CD4-positive, alpha-beta T cell treated with Interleukin-6 at 100 ng/mL for 8 hours (primary cell): ENCODE measurements around the gene ACVR2A.

Experiments used
- DNase-seq: peaks from one replicate; pipeline ENCODE4 v3.0.0-alpha.2; 2020; ENCODE audit warnings: mixed read lengths, low spot score

The ACVR2A gene

DNA sequence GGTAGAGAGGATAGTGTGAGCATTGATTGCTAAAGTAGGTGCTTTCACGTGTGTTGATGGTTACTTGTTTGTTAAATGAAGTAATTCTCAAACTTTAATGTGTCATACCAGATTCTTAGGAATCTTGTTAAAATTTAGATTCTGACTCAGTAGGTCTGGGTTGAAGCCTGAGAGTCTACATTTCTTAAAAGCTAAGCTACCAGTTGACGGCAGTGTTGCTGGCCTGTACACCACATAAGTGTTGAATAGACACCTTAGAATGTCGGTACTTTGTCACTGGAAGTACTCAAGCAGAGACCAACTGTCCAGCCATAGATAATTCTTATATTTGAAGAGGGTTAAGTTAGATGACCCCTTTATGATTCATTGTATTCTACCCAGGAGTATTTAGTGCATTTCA lies 79.8 kb downstream of the ACVR2A start:
- DNase-seq = no peak

DNA sequence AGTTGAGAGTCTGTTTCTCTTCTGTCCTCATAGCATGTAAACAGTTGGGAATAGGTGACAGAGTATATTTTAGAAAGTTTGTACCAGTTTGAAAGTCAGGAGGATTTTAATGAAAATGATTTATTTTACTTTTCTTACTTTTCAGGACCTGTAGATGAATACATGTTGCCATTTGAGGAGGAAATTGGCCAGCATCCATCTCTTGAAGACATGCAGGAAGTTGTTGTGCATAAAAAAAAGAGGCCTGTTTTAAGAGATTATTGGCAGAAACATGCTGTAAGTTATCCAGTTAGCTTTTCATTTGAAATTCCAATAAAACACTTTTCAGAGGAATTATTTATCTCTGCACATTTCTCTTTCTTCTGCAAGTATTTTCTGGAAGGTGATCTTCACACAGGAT lies 81.1 kb downstream of the ACVR2A start:
- DNase-seq = no peak

DNA sequence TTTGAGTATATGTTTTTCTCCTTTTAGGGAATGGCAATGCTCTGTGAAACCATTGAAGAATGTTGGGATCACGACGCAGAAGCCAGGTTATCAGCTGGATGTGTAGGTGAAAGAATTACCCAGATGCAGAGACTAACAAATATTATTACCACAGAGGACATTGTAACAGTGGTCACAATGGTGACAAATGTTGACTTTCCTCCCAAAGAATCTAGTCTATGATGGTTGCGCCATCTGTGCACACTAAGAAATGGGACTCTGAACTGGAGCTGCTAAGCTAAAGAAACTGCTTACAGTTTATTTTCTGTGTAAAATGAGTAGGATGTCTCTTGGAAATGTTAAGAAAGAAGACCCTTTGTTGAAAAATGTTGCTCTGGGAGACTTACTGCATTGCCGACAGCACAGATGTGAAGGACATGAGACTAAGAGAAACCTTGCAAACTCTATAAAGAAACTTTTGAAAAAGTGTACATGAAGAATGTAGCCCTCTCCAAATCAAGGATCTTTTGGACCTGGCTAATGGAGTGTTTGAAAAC lies 82.3 kb downstream of the ACVR2A start:
- DNase-seq = no peak

DNA sequence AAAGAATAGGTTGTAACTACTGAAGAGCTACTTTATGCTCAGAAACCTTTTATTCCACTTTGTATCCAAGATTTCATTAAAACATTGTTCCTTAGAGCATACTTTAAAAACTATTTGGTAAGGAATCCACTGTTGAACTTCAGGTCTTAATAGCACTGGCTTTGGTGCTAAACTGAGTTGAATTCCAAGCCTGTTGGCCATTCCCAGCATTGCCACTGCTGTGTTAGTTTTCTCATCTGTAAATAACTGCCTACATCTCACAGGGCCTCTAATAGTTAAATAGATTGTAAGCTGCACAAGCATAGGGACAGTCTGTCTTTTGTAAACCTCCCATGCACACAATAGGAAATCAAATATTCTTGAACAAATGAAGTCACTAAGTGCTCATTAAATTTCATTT lies 89.1 kb downstream of the ACVR2A start:
- DNase-seq = no peak

DNA sequence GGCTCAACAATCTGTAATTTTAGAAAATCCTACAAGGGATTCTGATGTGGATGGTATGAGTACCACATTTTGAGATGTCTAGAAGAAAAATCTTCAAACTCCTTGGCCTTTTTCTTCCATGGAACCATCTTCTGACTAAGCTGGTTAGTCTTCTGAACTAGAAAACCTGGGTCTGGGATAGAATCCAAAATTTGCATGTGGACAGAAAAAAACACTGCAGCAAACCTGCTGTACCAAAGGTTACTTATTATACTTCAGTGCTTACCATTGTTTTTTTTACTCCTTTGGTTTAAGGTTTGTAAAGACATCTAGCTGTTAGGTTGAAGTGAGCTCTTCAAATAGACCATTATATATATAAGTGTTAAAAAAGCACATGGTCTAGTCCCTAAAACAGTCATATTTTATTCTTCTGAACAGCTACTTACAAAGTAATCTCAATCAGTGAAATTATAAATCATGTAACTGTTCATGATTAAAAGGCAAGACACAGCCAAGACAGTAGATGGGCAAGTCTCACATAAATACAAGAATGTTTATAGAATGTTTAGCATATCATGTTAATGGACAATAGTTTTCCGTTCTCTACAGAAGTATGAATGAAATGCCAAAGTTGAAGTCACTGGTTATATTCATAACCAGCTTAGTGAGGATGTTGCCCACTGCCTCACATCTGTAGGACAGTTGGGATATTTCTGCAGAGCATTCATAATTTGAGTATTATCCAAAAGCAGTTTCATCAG lies 90.2 kb downstream of the ACVR2A start:
- no peak for DNase-seq

DNA sequence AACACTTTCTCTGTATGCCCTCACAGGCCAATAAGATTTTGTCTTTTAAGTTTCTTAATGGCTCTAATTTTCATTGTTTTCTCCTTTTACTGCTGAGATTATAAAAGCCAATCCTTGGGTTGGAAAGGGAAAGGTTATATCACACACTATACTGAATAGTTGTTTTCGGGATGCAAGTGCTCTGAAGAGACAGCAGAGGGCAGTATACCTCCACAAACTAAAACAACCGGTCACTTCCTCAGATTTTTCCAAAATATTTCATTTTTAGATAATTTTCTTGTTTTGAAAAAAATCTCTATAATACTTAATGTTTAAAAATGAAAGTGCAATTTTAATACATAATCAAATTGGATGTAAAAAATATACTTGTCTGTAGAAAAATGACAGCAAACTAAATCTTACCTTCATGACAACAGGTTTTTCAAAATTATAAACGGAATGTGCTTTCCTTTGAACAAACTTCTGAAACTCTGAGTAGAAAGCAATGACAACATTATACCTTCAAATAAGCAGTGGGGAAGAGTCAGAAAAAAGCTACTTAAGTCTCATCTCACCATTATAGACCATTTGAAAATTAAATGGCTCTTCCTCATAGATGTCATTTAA lies 93.0 kb downstream of the ACVR2A start:
- DNase-seq = peak; percentile 8

DNA sequence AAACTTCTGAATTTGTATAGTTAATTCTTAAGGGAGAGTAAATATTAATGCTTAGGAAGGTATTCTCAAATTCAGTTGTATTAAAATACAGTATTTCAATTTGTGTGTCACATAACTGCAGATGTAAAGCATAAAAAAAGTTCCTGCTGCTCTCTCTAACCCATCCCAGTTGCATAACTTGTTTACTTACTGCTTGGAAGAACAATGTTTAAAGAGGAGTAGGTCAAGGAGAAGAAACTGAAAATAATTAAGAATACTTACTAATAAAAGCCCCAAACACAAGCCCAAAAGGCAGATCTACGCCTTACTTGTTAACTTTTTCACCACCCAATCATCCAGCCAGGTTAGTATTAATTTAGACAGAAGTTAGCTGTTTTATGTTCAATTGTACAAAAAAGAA lies 94.5 kb downstream of the ACVR2A start:
- DNase-seq = no peak

DNA sequence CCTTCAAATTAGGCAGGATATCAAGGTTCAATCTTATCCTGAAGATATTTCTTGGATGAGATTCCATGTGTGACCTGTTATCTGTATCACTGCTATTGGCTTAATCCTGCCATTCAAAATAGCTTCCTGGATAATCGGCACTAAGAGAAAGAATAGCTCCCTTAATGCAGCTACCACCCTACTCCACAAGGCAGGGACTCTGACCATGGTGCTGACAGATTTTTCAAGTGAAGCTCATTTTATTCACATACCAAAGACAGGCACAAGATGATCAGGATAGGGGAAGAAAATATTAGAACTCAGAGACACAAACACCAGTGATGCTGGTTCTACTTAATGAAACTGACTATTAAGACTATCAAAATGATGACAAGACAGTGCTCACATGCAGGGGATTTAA lies 100.8 kb downstream of the ACVR2A start:
- no peak for DNase-seq

DNA sequence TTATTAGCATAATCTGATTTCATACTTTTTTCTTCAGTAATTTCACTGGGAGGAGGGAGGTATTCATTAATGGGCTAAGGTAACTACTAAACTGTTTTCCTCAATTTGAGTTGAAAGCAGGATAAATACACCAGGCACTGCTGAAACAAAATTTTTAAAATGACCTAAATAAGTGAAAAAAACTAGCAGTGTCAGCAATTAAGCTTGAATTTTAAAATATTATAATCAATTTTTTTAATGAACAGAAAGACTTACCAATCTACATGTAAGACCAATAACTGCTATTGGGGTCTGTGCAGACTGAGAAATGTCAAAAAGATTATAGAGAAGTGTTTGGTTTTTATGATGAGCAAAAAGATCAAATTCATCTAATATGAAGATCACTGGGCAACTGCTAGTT lies 107.3 kb downstream of the ACVR2A start:
- no peak for DNase-seq

DNA sequence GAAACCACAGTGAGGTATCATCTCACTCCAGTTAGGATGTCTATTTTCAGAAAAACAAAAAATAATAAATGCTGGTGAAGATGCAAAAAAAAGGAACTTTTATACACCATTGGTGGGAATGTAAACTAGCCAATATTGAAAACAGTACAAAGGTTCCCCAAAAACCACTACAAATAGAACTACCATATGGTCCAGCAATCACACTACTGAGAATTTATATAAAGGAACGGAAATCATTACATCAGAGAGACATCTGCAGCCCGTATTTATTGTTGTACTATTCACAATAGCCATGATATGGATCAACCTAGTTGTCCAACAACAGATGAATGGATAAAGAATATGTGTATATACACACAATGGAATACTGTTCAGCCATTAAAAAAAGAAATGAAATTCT lies 123.7 kb downstream of the ACVR2A start:
- DNase-seq = no peak

DNA sequence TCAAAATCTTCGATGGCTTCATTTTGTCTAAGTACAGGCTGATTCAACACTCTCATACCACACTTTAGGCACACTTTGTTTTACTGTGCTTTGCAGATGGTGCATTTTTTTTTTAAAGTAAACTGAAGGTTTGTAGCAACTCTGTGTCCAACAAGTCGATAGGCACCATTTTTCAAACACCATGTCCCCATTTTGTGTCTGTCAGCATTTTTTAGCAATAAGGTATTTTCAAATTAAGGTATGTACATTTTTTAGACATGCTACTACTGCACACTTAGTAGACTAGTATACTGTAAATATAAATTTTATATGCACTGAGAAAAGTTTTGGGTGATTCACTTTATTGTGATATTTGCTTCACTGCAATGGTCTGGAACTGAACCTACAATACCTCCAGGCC lies 131.3 kb downstream of the ACVR2A start:
- DNase-seq = no peak

DNA sequence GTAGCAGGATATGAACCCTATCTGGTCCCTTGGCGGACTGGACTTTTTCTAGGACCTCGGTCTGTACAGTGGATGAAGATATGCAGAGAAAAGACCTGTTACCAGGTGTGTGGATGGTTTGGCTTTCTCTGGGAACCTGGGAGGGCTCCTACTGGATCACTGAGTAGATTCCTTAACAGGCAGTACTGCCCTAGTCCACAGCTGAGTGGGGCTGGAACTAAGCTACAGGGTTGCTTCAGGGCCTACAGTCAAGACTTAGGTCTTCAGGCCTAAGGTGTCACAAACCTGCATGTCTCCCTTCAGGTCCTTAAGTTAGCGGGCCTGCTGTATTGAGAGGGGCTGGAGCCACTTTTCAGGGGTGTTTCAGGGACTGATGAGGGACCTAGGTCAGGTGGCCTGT lies 132.8 kb downstream of the ACVR2A start:
- DNase-seq = no peak
